NCI-H345 treated with DMSO at 0.1 percent for 48 hours (cell line): ENCODE measurements around the gene DPH3.

Experiments used
- DNase-seq: peaks from one replicate; lab custom pipeline; 2025; ENCODE audit not compliant: unreplicated experiment; lab: John Stamatoyannopoulos, UW

The DPH3 gene

GRCh38 chr3:16257309-16257708, 7.4 kb downstream of the DPH3 start:
- no peak for DNase-seq

DNA sequence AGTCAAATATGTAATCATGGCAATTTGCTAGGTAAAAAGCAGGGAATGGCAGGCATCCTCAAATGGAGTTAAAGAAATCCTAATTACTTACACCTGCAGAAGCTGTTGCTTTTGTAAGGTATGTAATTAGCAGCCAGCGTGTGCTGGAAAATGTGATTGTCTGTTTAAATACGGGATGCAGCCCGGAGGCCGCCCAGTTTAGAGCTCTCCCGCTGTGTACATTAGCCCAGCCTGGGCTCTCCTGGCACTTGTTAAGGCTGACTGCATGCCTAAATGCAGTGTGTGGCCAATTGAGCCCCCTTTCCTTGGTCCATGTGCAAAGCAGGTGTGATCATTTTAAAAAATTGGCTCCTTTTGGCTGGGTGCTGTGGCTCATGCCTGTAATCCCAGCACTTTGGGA, 9.0 kb downstream of the DPH3 start:
- peak; percentile 22 for DNase-seq

- DNase-seq, result no peak
These were observed 9.4 kb downstream of the DPH3 start for GRCh38 chr3:16255326-16255725.

DNA sequence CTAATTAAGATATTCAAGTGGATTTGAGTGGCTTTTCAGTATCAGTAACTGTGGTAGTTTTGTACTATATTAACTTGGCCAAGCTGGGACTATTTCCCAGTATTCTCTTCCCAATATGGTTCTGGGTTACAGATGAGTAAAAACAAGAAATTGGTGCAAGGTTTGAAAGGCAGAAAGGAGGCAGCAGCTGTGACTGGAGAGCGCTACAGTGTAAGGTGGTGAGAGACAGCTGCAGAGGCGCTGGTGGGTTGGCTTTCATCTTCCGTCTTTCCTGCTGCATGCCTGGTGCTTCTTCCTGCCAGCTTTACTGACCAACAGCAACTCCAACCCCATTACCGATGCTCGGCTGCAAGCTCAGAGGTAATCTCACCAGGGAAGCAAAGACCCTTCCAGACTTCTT, 9.8 kb downstream of the DPH3 start:
- no peak for DNase-seq

- no peak for DNase-seq
These were observed 11.1 kb downstream of the DPH3 start for GRCh38 chr3:16253601-16254000.

- DNase-seq, result no peak
These were observed 11.8 kb downstream of the DPH3 start for GRCh38 chr3:16252988-16253387.

GRCh38 chr3:16252243-16252978, 12.3 kb downstream of the DPH3 start:
- DNase-seq, result no peak

DNA sequence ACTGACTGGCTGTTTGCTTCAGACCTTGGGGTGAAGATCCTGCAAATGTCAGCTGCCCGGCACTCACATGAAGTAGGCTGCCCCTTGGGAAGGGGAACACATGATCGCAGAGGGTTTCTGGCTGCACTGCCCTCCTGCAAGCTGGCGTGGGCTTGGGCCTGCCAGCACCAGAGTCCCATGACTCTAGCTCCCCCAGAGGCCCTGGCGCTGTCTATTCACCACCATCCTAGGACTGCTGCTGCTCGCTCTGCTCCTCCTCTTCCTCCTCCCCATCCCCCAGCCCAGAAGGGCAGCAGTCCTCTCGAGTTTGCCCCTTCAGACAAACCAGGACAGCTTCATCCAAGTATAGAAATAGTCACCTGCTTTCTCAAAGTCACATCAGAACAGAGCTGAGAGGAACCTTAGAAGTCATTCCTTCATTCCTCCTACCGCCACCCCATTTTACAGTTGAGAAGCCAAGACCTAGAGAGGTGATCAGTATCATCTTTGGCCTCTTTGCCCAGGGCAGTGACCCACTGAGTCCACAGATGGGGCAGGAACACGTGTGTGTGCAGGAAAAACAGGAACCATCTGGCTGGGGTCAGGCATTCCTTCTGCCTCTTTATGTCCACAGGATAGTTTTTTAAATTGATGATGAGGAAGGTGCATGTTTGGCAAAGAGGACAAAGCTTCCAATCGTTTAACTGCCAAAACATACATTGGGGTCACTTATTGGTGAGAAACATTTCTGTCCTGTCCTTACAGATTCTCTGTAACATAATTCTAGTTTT, 13.2 kb downstream of the DPH3 start:
- DNase-seq, result no peak

GRCh38 chr3:16249886-16250285, 14.9 kb downstream of the DPH3 start:
- no peak for DNase-seq

DNA sequence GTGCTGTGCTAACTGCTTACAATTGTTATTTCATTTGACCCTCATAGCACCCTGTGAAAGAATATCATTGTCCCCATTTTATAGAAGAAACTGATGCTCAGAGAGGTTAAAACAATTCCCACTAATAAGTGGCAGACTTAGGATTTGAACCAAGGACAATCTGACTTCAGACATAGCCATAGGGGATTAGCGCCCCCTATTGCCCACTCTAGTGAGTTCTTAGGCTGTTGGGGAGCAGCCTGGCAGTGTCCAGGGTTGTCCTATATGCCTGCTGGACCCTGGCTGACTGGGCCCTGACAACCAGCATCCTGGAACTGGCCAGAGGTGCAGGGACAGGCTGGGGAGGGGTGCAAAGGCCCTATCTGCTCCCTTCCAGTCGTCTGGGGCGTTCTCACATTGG, 15.4 kb downstream of the DPH3 start:
- DNase-seq, result no peak

- DNase-seq, result no peak
These were observed 16.2 kb downstream of the DPH3 start for GRCh38 chr3:16248556-16248955.

DNA sequence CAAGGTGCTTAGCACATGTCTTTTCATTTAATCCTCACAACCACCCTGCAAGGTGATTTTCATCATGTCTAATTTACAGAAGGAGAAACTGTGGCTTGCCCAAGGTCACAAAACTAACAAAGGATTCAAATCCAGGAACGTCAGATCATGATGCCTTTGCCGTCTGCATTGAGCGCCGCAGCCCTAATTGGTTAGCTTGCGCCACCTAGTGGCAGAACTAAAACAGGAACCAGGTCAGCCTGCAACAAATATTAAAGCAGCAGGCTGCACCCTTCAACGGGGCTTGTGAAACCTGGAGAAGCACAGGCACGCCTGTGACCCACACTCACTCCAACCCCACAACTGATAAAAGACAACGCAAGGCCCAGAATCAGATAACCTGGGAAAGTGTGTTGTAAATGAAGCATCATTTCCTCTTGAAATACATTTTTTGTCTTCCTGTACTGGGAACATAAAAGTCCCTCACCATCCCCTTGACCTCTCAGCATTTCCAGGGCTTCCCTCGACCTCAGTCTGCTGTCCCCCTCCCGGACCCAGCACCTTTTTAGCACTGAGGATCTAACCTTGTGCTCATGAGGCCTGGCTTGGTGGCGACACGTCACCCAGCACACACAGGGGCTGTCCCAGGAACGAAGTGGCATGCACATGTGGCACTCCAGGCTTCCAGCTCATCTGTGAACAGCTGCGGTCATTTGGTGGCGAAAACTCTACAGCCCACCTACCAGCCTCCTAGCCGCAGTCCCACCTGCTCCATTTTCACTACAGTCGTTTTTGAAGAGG, 17.3 kb downstream of the DPH3 start:
- DNase-seq, result peak; percentile 82

DNA sequence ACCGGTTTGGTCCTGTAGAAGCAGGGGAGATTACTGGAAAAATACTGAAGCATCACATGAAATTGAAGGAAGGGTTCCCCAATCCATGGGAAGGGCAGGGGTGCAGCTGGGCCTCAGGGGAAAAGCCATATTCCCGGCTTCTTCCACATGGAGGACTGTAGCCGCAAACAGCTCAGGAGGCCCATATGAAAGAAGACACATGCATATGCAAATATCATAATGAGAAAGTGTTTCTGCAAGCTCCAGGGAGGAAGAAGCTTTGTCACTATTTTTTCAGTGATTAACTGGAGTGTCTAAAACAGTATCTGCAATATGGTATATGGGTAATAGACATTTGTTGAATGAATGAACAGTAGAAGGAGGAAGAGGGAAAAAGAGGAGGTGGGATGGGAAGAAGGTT, 19.1 kb downstream of the DPH3 start:
- DNase-seq, result no peak

DNA sequence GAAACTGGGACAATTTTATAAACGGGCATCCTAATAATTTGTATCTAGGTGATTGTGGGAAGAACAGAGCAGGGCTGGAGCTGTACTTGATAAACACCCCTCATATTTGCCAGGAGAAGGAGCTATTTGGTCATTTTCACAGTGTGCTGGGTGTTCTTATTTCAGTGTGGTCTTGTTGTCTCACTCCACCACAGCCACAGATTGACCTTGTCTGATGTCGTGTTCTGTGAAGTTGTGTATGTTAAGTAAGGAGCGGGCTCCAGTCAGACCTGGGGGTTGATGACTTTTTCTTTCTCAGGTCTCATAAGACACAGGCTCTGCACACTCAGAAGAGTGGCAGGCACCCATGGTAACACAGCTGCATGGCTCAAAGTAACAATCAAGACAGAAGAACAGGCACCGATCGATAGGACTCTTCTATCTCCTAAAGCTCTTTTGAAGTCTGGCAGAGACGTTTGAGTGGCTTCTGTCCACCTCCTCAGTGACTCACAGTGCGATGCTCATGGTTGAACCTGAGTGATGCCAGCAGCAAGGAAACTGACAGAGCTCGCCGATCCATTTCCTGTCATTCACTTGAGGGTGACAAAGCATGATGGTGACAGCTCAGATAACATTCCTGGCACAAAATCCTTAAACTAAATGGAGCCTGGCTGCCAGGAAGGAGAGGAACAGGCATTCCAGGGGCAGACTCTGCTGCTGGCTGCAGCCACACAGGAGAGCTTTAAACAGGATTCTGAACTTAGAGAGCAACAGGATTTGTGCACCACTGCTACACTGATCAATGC, 20.8 kb downstream of the DPH3 start:
- no peak for DNase-seq

DNA sequence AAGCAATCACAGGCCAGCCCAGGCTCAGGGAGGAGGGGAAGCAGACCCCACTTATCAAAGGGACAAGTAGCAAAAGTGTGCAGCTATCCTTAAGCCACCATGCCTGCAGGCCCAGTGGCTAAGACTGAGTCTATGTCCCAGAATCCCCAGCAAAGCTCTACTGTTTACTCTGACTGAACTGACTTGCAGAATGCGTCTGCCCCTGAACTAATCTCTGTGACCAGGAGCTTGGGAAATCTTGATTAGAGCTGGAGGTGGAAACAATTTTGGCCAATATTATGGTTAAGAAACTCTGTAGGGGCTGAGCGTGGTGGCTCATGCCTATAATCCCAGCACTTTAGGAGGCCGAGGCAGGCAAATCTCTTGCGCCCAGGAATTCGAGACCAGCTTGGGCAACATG, 22.6 kb downstream of the DPH3 start:
- no peak for DNase-seq

DNA sequence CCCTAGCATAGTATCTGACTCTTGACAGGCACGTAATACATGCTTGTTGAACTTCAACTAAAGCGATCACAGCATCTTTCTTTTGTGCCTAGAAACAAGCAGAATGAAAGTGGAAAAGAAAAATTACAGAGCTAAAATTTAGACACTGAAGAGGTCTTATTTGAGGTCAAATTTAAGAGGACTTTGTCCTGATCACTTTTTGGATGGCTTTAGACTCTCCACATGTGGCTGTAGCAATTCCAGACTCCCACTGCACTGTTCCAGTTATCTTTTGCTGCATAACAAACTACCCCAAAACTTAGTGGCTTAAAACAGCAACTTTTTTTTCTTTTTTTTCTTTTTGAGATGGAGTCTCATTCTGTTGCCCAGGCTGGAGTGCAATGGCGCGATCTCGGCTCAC, 23.5 kb downstream of the DPH3 start:
- DNase-seq, result no peak

GRCh38 chr3:16240229-16241023, 24.3 kb downstream of the DPH3 start:
- DNase-seq, result no peak

GRCh38 chr3:16239780-16240179, 25.0 kb downstream of the DPH3 start:
- DNase-seq, result no peak

DNA sequence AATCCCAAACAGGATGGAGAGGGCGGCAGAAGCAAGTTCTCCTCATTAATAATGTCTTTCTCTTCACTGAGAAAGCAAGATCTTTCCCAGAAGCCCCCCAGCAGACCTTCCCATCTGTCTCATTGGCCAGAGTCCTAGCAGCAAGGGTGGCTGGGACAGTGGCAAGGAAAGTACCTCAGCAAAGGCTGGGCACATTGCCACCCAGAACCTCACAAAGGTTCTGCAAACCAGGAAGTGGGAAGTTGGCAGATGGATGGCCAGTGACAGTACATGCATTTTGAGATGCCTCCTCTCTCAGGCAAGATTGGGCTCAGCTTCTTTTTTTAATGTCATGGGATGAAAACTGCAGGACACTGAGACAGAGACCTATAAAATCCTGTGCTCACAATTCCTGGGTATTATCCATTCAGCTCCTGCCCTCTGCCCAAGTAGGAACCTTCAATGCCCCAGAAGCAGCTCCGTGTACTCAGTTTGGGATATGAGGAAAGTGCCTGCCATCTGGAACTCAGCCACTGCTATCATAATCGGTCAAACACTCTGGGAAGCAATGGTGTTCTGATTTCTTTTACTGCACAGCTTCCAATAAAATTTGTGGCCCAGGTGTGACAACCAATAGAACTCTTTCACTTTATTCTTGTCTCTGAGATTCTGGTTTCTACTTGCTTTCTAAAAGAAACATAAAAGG, 25.5 kb downstream of the DPH3 start:
- DNase-seq, result no peak
